Fibroblast of villous mesenchyme (primary cell): Measurements from ENCODE around the gene PCNX1. TPM values are rescaled to one million over a fixed set of nuclear protein-coding genes. Genes with fewer than 3 reads are reported as not detected.
A peak's percentile ranks its signal among the peaks of the same experiment; 100 is the strongest.

Source experiments
- DNase-seq: peaks from one replicate; pipeline ENCODE4 v3.0.0-alpha.2; 2010; ENCODE audit warnings: low read depth
- H3K4me3 ChIP-seq: 2 replicates; pipeline ENCODE4 v1.5.1; 2011; ENCODE audit warnings: low read depth, mild to moderate bottlenecking, low read length
- total RNA-seq: library from RNA; depleted of rRNA; stranded (reverse); fragments of >200 nt; gene quantifications from 2 replicates; pipeline ENCODE4 v1.2.3, GENCODE V29; 2012
- TF ChIP-seq, protein P1 (sequence below): IDR thresholded peaks from 2 replicates; pipeline ENCODE4 v1.5.1; 2012; ENCODE audit warnings: low read depth, mild to moderate bottlenecking, low read length; ENCODE audit not compliant: insufficient read depth

Gene PCNX1
- total RNA-seq, 1 donor: 69.5 TPM

DNA sequence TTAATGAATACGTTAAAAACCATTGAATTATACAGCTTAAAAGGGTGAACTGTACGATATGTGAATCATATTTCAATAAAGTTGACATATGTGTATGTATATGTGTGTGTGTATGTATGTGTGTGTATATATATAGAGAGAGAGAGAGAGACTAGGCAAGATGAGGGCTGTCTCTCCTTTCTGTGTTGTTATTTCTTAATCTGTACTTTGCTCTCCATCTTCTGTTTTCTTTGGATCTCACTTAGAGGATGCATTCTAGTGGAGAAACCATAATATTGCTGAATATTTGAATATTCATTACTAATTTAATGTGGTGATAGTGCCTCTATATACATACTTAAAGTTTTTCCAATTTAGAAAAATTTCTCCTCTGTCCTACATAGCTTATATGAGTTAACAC lies 50.5 kb downstream of the PCNX1 start:
- TF ChIP-seq, protein P1, sequence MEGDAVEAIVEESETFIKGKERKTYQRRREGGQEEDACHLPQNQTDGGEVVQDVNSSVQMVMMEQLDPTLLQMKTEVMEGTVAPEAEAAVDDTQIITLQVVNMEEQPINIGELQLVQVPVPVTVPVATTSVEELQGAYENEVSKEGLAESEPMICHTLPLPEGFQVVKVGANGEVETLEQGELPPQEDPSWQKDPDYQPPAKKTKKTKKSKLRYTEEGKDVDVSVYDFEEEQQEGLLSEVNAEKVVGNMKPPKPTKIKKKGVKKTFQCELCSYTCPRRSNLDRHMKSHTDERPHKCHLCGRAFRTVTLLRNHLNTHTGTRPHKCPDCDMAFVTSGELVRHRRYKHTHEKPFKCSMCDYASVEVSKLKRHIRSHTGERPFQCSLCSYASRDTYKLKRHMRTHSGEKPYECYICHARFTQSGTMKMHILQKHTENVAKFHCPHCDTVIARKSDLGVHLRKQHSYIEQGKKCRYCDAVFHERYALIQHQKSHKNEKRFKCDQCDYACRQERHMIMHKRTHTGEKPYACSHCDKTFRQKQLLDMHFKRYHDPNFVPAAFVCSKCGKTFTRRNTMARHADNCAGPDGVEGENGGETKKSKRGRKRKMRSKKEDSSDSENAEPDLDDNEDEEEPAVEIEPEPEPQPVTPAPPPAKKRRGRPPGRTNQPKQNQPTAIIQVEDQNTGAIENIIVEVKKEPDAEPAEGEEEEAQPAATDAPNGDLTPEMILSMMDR: no peak
- no peak for DNase-seq
- no peak overlapping the region for H3K4me3 ChIP-seq

DNA sequence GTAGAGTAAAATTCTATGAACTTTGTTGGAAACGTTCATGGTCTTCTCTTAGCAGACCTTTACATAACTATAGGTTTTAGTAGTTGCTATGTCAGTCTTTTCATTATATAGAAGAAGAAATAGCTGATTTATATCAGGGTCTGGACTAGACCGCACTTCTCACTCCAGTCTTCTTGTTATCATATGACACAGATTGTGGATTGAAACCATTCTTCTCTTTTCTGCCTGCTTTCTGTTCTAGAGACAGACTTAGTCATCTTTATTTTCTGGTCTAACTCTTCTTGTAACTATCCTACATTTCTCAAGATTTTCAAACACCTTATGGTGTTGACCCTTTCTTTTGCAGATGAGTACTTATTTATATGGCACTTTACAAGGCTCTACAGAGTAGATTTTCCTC lies 55.7 kb downstream of the PCNX1 start:
- TF ChIP-seq, protein P1: no peak
- DNase-seq: no peak
- H3K4me3 ChIP-seq: no peak overlapping the region

DNA sequence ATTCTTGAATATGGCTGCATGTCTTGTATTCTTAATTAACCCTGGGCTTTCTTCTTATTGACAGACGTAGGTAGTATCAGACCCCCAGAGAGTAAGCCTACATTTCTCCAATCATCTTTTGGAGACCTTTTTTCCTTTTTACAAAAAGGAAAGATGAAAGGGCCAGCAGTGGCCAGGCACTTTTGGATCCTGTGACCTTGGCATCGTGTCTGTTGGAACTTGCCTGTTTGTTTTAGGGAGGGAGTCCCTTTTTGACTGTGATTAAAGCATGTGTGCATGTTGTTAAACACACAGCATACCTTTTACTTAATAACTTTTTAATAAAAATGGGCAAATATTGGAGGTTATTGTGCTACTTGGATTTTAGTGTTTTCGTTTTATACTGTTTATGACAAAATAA lies 57.2 kb downstream of the PCNX1 start:
- no peak for DNase-seq
- TF ChIP-seq, protein P1: no peak
- H3K4me3 ChIP-seq: no peak overlapping the region

DNA sequence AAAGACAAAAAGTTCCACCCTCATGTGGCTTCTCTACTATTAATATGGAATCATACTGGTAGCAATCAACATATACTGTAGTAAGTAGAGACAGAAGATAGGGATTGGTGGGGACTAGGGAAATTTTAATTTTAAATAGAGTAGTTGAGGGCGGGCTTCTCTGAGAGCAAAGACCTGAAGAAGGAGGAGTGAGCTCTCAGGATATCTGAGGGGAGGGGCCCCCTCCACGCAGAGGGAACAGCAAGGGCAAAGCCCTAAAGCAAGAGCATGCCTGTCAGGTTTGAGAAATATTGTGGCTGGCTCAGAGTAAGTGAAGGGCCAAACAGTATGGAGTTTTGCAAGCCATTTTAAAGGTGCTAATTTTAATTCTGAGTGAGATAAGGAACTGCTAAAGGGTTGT lies 64.3 kb downstream of the PCNX1 start:
- DNase-seq: no peak
- no peak overlapping the region for H3K4me3 ChIP-seq
- TF ChIP-seq, protein P1: no peak

DNA sequence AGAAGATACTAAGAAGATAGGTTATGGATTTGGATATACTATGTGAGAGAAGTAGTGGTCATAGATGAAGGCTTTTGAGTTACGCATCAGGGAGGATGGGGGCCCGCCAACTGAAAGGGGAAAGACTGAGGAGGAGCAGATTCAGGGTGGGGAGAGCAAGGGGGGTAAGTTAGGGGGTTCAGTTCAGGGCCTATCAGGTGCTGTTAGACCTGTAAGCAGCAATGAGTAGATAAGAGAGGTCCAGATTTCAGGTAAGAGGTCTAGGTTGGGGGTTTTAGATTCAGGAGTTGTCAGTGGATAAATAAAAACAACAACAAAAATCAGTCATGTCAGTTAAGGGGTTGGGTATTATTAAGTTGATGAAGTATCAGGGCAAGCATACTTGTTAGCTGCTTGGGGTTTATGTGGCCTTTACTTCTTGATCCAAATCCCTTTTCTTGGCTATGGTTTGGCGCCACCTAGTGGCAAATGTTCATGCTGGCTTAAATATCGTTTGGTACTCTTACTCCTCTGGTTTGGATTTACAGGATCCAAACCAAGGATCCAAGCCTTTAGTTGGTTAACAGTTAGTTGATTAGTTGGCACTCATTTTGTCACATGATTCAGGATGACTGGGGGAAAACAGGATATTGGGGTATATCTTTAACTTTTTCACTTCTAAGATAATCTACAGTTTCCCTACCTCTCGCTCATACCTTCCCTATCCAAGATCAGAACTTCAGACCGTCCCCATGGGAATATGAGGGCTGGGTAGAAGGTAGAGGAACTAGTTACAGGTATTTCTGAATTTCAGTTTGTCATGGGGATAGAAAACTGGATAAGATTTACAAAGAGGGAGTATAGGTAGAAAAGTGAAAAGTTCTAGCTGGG lies 65.1 kb downstream of the PCNX1 start:
- peak; percentile 91 for DNase-seq
- H3K4me3 ChIP-seq: no peak overlapping the region
- TF ChIP-seq, protein P1: peak; percentile 91

DNA sequence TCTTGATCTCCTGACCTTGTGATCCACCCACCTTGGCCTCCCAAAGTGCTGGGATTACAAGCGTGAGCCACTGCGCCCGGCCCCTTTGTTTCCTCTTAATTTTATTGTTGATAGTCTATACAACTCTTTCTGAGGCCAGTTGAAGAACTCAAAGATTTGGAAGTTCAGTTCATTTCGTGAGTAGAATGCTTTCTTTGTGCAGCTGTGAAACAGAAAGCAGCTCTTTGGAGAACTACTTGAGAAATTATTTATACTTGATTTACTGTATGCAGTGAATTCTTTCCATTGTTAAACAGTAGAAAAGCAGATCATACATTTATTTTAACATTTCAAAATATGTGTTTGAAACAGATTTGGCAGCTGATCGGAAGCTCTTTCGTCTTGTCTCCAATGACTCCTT lies 69.3 kb downstream of the PCNX1 start:
- H3K4me3 ChIP-seq: no peak overlapping the region
- no peak for DNase-seq
- TF ChIP-seq, protein P1: no peak
